RPMI7951 (cell line): Measurements from ENCODE around the gene DHCR24. TPM values are rescaled to one million over a fixed set of nuclear protein-coding genes. Genes with fewer than 3 reads are reported as not detected.
"Not testable (repeated sequence)": the region's sequence is repeated elsewhere in the genome, so short reads cannot be mapped to it uniquely, and the experiment has no call there.

ENCODE experiments used
- DNase-seq: peaks from one replicate; pipeline ENCODE4 v3.0.0-alpha.2; 2012; ENCODE audit warnings: low read depth
- total RNA-seq: library from RNA; depleted of rRNA; stranded (reverse); fragments of >200 nt; shearing (Covaris generic); gene quantifications from 2 replicates; pipeline ENCODE4 v1.2.3, GENCODE V29; 2014

Gene DHCR24
- total RNA-seq, 1 experiment from 2014 or later, result 67.8 TPM

DNA sequence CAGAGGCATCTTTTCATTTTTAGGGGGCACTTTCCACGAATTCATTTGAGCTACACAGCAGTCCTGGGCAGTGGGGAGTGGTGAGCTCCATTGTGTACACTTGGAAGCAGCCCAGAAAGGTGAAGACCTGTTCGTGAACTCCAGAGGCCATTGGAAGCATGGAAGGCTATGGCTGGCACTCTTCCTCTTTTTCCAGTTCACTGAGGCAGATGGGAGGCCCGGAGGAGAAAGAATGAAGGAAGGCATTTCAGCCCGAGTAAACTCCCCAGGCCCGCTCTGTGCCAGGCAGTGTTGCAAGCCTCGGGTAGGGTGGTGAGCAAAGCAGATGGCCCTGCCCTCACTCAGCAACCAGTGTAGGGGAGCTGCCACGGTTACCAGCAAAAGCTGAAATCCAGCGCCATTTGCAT lies 673 bp upstream of the DHCR24 start:
- peak; percentile 29 for DNase-seq

DNA sequence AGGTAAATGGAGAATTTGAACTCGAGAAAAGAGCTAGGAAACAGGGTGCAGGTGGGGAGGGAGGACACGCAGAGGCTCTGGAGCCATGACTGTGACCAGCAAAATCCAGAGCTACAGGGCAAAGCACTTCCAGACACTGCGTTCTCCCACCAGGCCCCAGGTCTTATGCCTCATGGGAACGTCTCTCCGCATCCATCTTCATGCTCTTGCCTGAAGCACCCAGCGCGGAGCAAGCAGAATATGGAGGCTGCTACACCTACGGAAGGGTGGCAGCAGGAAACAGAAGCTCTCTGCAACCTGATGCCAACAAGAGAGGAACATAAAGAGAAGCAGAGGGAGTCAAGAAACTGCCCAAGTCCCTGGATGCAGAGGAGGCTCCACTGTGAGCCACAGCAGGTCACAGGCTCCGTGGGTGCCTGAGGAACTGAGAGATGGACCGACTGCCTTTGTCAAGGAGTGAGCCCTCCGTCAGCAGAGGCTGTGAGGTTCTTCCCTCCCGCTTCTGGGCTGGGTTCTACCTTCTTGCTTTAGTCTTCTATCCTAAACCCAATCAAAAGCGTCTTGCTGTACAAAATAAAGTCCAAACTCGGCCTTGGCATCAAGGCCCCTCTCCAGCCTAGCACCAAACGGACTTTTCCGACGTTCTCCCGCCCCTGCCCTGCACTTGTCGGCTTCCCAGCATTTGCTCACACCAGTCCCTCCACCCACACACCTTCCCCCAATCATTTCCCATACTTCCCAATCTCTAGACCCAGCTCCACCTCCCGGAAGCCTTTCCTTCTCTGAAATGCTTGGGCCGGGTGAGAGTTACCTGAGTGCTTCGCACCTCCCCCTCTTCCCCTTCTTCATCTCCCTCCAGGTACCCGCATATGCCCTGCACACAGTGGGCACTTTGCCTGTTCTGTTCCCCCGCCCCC lies 930 bp downstream of the DHCR24 start:
- no peak for DNase-seq

GRCh38 chr1:54885237-54885679 lies 1.7 kb downstream of the DHCR24 start:
- no peak for DNase-seq

DNA sequence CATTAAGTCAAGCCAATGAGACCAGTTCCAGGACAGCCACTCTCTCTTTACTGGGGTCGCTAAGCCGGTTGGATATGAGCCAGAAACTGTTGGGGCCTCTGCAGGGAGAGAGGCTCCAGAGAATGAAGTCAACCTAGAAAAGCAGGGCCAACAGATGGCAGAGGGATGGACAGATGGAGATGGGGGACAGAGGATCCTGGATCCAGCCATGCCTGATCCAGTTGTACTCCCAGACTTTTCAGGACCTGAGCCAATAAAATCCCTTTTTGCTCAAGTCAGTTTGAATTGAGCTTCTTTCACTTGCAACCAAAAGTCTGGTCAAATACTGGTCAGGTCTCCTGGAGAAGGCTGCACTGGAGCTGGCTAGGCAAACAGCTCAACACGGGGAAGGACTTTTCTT lies 2.2 kb downstream of the DHCR24 start:
- DNase-seq, result no peak

DNA sequence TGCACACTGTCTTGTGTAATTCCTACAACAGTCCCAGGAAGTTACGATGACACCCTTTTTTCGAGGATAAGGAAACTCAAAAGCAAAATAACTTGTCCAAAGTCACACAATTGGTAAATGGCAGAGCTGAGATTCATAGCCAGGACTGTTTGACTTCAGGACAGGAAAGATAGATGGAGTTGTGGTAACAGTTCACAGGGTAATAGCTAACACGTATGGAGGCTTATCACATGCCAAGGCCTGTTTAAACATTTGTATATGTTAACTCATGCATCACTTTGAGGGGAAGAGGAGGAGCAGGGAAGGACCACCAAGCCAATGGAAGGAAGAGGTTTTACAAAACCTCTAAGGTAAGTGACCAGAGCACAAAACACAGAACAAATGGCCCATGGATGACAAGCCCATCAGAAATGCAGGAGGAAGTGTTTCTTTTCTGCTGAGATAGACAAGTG lies 2.8 kb downstream of the DHCR24 start:
- peak; percentile 35 for DNase-seq

- DNase-seq, result no peak
These were observed 3.5 kb downstream of the DHCR24 start for GRCh38 chr1:54883349-54884102.

GRCh38 chr1:54882519-54882918 lies 4.5 kb downstream of the DHCR24 start:
- DNase-seq, result no peak

DNA sequence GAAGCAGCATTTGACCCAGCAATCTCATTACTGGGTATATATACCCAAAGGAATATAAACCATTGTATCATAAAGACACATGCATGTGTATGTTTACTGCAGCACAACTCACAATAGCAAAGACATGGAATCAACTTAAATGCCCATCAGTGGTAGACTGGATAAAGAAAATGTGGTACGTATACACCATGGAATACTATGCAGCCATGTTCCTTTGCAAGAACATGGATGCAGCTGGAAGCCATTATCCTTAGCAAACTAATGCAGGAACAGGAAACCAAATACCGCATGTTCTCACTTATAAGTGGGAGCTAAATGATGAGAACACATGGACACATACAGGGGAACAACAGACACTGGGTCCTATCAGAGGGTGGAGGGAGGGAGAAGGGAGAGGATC lies 5.4 kb downstream of the DHCR24 start:
- DNase-seq, result not testable (repeated sequence)

DNA sequence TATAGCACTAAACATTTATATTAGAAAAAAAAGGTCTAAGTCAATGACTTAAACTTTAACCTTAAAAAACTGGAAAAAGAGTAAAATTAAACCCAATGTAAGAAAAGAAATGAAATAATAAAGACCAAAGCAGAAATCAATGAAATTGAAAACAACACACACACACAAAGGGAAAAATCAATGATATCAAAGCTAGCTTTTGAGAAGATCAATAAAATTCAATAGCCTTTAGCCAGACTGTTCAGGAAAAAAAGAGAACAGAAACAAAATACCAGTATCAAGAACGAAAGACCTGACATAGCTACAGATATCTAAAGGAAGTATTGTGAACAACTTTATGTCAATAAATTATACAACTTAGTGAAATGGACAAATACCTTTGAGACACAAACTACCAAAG lies 7.1 kb downstream of the DHCR24 start:
- DNase-seq, result no peak

- DNase-seq, result no peak
These were observed 10.2 kb downstream of the DHCR24 start for GRCh38 chr1:54876814-54877213.

GRCh38 chr1:54875000-54875399 lies 12.0 kb downstream of the DHCR24 start:
- DNase-seq, result no peak

DNA sequence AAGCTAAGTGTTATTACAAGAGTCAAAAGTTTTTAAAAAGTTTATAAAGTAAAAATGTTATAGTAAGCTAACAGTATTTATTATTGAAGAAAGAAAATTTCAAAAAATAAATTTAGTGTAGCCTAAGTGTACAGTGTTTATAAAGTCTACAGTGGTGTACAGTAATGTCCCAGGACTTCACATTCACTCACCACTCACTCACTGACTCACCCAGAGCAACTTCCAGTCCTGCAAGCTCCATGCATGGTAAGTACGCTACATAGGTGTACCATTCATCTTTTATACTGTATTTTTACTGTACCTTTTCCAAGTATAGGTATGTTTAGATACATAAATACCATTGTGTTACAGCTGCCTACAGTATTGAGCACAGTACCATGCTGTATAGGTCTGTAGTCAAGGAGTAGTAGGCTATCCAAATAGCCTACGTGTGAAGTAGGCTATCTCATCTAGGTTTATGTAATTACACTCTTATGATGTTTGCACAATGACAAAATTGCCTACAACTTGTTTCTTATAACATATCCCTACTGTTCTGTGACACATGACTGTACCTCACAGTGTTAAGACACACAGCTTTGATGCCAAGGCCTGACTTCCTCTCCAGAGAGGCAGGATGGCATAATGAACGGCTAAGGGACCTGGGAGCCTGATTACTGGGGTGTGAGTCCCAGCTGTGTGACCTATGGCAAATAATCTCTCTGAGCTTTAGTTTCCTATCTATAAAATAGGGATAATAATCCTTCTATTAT lies 12.7 kb downstream of the DHCR24 start:
- DNase-seq, result no peak

DNA sequence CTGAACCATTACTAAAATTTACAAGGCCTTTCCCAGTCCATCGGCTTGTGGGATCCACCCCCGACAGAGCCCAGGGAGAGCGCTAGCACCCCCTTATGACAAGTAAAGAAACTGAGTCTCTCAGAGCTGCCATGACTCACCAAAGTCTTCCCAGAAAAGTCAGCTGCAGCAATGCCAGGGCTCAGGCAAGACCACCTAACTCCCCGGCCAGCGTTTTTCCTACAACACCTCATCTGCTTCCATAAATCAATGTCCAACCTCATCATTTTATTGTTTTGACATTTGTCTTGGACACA lies 15.0 kb downstream of the DHCR24 start:
- no peak for DNase-seq

DNA sequence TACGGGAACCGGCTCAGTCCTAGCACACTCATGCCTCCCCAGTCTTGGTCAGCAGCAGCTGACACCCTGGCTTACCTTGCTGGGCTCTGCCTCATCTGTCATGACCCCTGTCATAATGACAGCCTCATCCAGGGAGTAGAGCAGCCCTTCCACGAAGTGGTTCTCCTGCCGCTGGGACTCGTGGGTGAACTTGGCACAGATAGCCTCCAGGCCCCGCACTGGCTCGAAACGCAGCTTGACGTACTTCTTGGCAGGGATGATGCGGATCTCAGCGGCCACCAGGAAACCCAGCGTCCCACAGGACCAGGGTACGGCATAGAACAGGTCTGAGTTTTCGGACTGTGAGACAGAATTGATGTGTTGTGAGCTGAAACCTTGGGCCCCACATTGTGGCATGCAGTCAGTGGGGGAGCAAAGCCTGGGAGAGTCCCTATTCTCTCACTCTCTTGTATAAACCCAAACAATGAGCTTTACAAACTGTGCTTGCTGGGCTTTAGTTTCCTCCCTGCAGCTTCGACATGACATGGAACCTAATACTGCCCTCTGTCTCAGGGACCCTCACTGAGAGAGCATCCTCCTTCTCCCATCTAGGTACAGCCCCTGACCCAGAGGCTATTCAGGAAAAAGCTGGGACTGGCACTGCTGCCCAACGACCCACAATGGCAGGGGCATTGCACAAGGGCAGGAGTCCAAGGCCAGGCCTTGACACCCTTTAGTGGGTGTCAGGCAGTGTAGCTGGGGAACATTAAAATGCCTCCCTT lies 15.5 kb downstream of the DHCR24 start:
- no peak for DNase-seq

DNA sequence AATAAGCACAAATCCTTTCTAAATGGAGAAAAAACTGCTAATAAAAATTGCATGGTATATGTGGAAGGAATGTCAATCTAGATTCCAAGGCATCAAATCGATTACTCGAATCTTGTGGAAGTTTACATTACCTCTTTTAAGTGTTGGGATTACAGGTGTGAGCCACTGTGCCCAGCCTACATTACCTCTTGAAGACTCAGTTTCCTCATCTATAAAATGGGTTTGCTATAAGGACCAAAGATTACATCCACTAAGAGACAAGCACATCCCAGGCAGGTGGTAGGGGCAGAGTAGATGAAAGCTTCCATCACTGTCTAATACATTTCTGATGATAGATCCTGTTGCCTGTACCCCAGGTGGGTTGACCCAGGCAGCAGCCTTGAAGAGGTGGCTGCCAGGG lies 16.1 kb downstream of the DHCR24 start:
- DNase-seq, result no peak

- DNase-seq, result no peak
These were observed 17.7 kb downstream of the DHCR24 start for GRCh38 chr1:54869173-54869851.

- DNase-seq, result no peak
These were observed 19.3 kb downstream of the DHCR24 start for GRCh38 chr1:54867717-54868057.

DNA sequence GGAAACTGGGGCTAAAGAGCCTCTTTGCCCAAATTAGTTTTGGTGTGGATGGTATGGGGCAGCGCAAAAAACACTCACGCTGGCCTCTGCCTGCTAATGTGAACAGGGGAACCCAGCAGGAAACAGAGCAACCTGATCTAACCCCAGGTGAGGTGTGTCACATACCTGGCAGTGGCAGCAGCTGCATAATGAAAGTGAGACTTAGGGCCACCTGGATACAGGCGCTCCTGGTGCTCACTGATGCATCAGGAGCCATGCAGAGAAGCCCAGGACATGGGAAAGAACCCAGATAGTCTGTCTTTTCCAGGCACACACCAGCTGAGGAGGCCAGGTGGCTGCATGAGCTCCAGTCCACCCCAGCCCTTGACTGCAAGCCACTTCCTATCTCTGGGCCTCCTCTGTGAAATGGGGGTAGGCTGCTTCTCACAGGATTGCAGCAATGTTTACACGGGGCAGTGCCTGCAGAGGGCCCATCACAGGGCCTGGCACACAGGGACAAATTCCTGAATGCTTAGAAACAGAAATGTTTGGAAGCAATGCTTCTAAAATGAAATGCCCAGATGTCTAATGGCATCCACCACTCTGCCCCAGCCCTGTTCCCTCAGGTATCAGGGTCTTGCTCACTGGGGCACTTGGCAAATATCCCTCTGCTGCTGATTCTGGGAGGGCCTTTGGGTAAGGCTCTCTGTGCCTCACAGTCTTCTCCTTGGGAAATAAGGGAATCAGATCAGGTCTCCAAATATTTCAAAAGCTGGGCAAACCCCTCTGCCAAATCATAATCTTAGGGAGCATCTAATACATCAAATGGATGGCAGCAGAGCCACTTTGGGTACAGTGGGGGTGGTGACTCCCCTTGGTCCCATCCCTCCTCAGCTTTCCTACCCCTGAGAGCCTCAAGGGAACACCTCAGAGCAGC lies 19.9 kb downstream of the DHCR24 start:
- DNase-seq, result no peak

DNA sequence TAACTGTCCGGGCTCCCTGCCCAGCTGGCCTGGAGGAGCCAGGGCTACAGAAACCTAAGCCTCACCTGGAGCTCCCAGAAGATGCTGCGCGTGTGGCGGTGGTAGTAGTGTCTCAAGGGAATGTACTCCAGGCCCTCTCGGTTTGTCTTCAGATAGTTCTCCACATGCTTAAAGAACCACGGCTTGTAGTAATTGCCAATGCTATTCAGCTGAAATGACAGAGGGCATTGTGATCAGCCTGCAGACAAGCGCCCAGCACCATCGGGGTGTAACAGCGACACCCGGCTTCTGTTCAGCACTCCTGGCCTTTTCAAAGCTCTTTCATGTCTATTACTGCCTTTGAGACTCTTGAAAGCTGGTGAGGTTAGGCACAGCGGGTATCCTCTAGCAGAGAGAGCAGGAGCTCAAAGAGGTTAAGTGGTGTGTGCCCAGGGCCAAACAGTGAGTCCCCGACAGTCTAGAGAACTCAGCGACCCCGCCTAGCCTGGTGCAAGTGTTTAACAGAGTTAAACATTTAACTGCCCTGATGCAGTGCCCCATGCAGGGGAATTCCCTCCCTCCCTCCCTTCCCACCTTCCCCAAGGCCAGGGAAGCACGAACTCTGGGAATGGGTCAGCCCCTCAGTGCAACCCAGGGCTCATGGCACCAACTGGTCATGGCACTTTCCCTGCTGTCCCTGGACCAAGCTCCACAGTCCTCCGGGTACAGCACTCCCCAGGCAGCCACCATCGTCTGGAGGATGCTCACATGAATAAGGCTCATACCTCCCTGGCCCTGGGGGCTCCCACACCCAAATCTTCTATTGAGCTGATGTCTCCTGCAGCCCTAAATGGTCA lies 21.5 kb downstream of the DHCR24 start:
- no peak for DNase-seq
